NT2/D1 (cell line): Measurements from ENCODE around the gene SH2B3.
A peak's percentile ranks its signal among the peaks of the same experiment; 100 is the strongest.

ENCODE experiments used
- DNase-seq: peaks from one replicate; pipeline ENCODE4 v3.0.0-alpha.2; 2011; ENCODE audit warnings: low read depth, low spot score
- H3K27me3 ChIP-seq: 2 replicates; pipeline ENCODE4 v1.6.0; 2011; ENCODE audit warnings: mild to moderate bottlenecking; ENCODE audit not compliant: insufficient read length, insufficient read depth
- H3K36me3 ChIP-seq: 2 replicates; pipeline ENCODE4 v1.6.1; 2011; ENCODE audit warnings: mild to moderate bottlenecking, low read length, mixed read lengths; ENCODE audit not compliant: insufficient read depth, insufficient read length
- H3K4me1 ChIP-seq: 2 replicates; pipeline ENCODE4 v1.5.1; 2011; ENCODE audit not compliant: insufficient read depth, insufficient read length
- H3K4me3 ChIP-seq: 2 replicates; pipeline ENCODE4 v1.5.1; 2011; ENCODE audit warnings: low read depth; ENCODE audit not compliant: insufficient read length
- H3K9ac ChIP-seq: 2 replicates; pipeline ENCODE4 v1.6.0; 2011; ENCODE audit warnings: low read depth; ENCODE audit not compliant: insufficient read length
- H3K9me3 ChIP-seq: 2 replicates; pipeline ENCODE4 v1.5.1; 2011; ENCODE audit warnings: mild to moderate bottlenecking, low read length; ENCODE audit not compliant: insufficient read depth
- SUZ12 ChIP-seq: IDR thresholded peaks from 2 replicates; pipeline ENCODE4 v1.6.1; 2011; ENCODE audit not compliant: insufficient read length, insufficient read depth; ENCODE audit errors: extremely low read depth
- YY1 ChIP-seq: IDR thresholded peaks from 2 replicates; pipeline ENCODE4 v1.6.1; 2011; ENCODE audit not compliant: insufficient read length, insufficient read depth
- ZNF274 ChIP-seq: IDR thresholded peaks from 2 replicates; pipeline ENCODE4 v1.6.1; 2011; ENCODE audit warnings: mild to moderate bottlenecking, low read depth, low read length

Gene SH2B3

GRCh38 chr12:111443586-111443985, 37.9 kb downstream of the SH2B3 start:
- Histone ChIP-seq H3K9me3 (no peaks in the 10 kb centered on the region), H3K36me3 (peaks cover 84% of the 10 kb centered on the region), H3K9ac (no peak overlapping the region), H3K27me3 (no peaks in the 10 kb centered on the region), H3K4me3 (no peak overlapping the region), H3K4me1 (peaks cover 48% of the 10 kb centered on the region)
- no peak for DNase-seq
- no peak for TF ChIP-seq ZNF274
- no peak for TF ChIP-seq SUZ12
- no peak for TF ChIP-seq YY1

- peak overlapping the region; percentile 62 for H3K9ac ChIP-seq
- no peak for DNase-seq
- H3K4me1 ChIP-seq, result peaks cover 46% of the 10 kb centered on the region
- no peaks in the 10 kb centered on the region for H3K9me3 ChIP-seq
- TF ChIP-seq SUZ12 (no peak), ZNF274 (no peak), YY1 (no peak)
- no peaks in the 10 kb centered on the region for H3K27me3 ChIP-seq
- H3K4me3 ChIP-seq, result no peak overlapping the region
- H3K36me3 ChIP-seq, result peaks cover 90% of the 10 kb centered on the region
Observed at GRCh38 chr12:111444314-111444924, 38.7 kb downstream of the SH2B3 start.

- no peaks in the 10 kb centered on the region for H3K9me3 ChIP-seq
- no peak overlapping the region for H3K4me3 ChIP-seq
- DNase-seq, result no peak
- H3K27me3 ChIP-seq, result no peaks in the 10 kb centered on the region
- peaks cover 40% of the 10 kb centered on the region for H3K4me1 ChIP-seq
- TF ChIP-seq SUZ12 (no peak), ZNF274 (no peak), YY1 (no peak)
- H3K36me3 ChIP-seq, result peaks cover 90% of the 10 kb centered on the region
- H3K9ac ChIP-seq, result peak overlapping the region; percentile 72
Observed at GRCh38 chr12:111444925-111445725, 39.4 kb downstream of the SH2B3 start.

- Histone ChIP-seq H3K9me3 (no peaks in the 10 kb centered on the region), H3K36me3 (peaks cover 90% of the 10 kb centered on the region), H3K4me1 (peaks cover 35% of the 10 kb centered on the region), H3K27me3 (no peaks in the 10 kb centered on the region), H3K4me3 (no peak overlapping the region), H3K9ac (peak overlapping the region; percentile 29)
- no peak for DNase-seq
- no peak for TF ChIP-seq YY1
- TF ChIP-seq ZNF274, result no peak
- TF ChIP-seq SUZ12, result no peak
Observed at GRCh38 chr12:111445726-111446581, 40.2 kb downstream of the SH2B3 start.

GRCh38 chr12:111446631-111447570, 41.2 kb downstream of the SH2B3 start:
- Histone ChIP-seq H3K27me3 (no peaks in the 10 kb centered on the region), H3K9me3 (no peaks in the 10 kb centered on the region), H3K9ac (no peak overlapping the region), H3K4me1 (peaks cover 33% of the 10 kb centered on the region), H3K4me3 (no peak overlapping the region), H3K36me3 (peaks cover 93% of the 10 kb centered on the region)
- TF ChIP-seq SUZ12 (no peak), ZNF274 (no peak), YY1 (no peak)
- no peak for DNase-seq

- no peak overlapping the region for H3K4me3 ChIP-seq
- no peaks in the 10 kb centered on the region for H3K27me3 ChIP-seq
- TF ChIP-seq SUZ12 (no peak), YY1 (no peak), ZNF274 (no peak)
- DNase-seq, result no peak
- no peaks in the 10 kb centered on the region for H3K9me3 ChIP-seq
- H3K4me1 ChIP-seq, result peaks cover 26% of the 10 kb centered on the region
- H3K36me3 ChIP-seq, result peaks cover 93% of the 10 kb centered on the region
- H3K9ac ChIP-seq, result no peak overlapping the region
Observed at GRCh38 chr12:111447571-111448265, 42.0 kb downstream of the SH2B3 start.
